Sigmoid colon (tissue), 4 donors: Measurements from ENCODE around the gene SSX5.

Experiments
- CTCF ChIP-seq, 4 experiments: fragments of 450-650 bp in 3 of 4; fragments of 200-600 bp in 1 of 4; IDR thresholded peaks; one replicate each; pipeline ENCODE4 v1.5.1; 2016 to 2019; ENCODE audit warnings: antibody characterized with exemption in 4 of 4, mild to moderate bottlenecking in 3 of 4, moderate library complexity in 2 of 4
- POLR2A ChIP-seq, 2 donors: fragments of 450-650 bp; IDR thresholded peaks; one replicate each; pipeline ENCODE4 v1.6.1; 2016; ENCODE audit warnings: antibody characterized with exemption in 2 of 2, mild to moderate bottlenecking in 2 of 2, moderate library complexity in 2 of 2
- POLR2AphosphoS5 ChIP-seq, 4 donors: sonication (generic); formaldehyde crosslinking; IDR thresholded peaks; one replicate each; pipeline ENCODE4 v1.6.1; 2017; ENCODE audit warnings: antibody characterized with exemption in 4 of 4

- TF ChIP-seq CTCF (IDR thresholded peaks at IDR 0.05): no peak
- no peak for TF ChIP-seq POLR2AphosphoS5 (IDR thresholded peaks at IDR 0.05)
- TF ChIP-seq POLR2A (IDR thresholded peaks at IDR 0.05): no peak
Measured at GRCh38 chrX:48179691-48180090, 16.9 kb downstream of the SSX5 start.
